ENCODE results near the gene FRZB.

FRZB gene

GRCh38 chr2:182784058-182784706, 82.3 kb downstream of the FRZB start:
- TF ChIP-seq, protein P1, sequence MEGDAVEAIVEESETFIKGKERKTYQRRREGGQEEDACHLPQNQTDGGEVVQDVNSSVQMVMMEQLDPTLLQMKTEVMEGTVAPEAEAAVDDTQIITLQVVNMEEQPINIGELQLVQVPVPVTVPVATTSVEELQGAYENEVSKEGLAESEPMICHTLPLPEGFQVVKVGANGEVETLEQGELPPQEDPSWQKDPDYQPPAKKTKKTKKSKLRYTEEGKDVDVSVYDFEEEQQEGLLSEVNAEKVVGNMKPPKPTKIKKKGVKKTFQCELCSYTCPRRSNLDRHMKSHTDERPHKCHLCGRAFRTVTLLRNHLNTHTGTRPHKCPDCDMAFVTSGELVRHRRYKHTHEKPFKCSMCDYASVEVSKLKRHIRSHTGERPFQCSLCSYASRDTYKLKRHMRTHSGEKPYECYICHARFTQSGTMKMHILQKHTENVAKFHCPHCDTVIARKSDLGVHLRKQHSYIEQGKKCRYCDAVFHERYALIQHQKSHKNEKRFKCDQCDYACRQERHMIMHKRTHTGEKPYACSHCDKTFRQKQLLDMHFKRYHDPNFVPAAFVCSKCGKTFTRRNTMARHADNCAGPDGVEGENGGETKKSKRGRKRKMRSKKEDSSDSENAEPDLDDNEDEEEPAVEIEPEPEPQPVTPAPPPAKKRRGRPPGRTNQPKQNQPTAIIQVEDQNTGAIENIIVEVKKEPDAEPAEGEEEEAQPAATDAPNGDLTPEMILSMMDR (IDR thresholded peaks at IDR 0.05; ENCODE audit: low read length, missing control alignments) = no peak
- no peak for DNase-seq (ENCODE audit: low read depth)
- H3K4me3 ChIP-seq (replicated peaks; ENCODE audit: low read depth, low read length) = no peak overlapping the region

Measured in fibroblast of pulmonary artery (primary cell).